GM12872 (cell line): Measurements from ENCODE around the gene IKZF1.

Source experiments
- CTCF ChIP-seq: IDR thresholded peaks from 3 replicates; pipeline ENCODE4 v1.5.1; 2011; ENCODE audit warnings: low read depth, mild to moderate bottlenecking, low read length, moderate library complexity; ENCODE audit not compliant: insufficient read depth

IKZF1 gene

GRCh38 chr7:50331564-50332208 is 27.2 kb downstream of the IKZF1 start:
- TF ChIP-seq CTCF, result no peak

GRCh38 chr7:50332241-50333165 is 28.0 kb downstream of the IKZF1 start:
- no peak for TF ChIP-seq CTCF

- no peak for TF ChIP-seq CTCF
Observed at GRCh38 chr7:50333221-50333651, 28.7 kb downstream of the IKZF1 start.

GRCh38 chr7:50334341-50334994 is 30.0 kb downstream of the IKZF1 start:
- no peak for TF ChIP-seq CTCF

- no peak for TF ChIP-seq CTCF
Observed at GRCh38 chr7:50335230-50335794, 30.8 kb downstream of the IKZF1 start.

GRCh38 chr7:50335795-50336754 is 31.6 kb downstream of the IKZF1 start:
- TF ChIP-seq CTCF, result peak; percentile 45; the same call in 2 of the 3 replicates
